G401.6 (cell line): ENCODE measurements around the gene MYL7.
"Not testable (repeated sequence)": the region's sequence is repeated elsewhere in the genome, so short reads cannot be mapped to it uniquely, and the experiment has no call there.

Experiments used
- FAIRE-seq: peaks from 2 replicates; lab custom pipeline; 2012; peaks lifted over from hg19 to GRCh38; lab: Jason Lieb, UNC

Gene MYL7

GRCh38 chr7:44141221-44141850 lies at the start of gene MYL7:
TSS of gene MYL7 (minus strand) at chr7:44141332. CDS start at chr7:44141305, 27 bp downstream.
- FAIRE-seq = no peak

- no peak for FAIRE-seq
These were observed 49.1 kb upstream of the MYL7 start for GRCh38 chr7:44189993-44190872.

GRCh38 chr7:44189286-44189992 lies 48.3 kb upstream of the MYL7 start, which contains the start of gene GCK:
TSS of gene GCK (minus strand) at chr7:44189439. CDS start at chr7:44188953, 486 bp downstream.
- no peak for FAIRE-seq

GRCh38 chr7:44188480-44189225 lies 47.5 kb upstream of the MYL7 start:
- no peak for FAIRE-seq

- no peak for FAIRE-seq
These were observed 46.7 kb upstream of the MYL7 start for GRCh38 chr7:44187636-44188416.

- no peak for FAIRE-seq
These were observed 45.6 kb upstream of the MYL7 start for GRCh38 chr7:44186736-44187135.

GRCh38 chr7:44185729-44186128 lies 44.6 kb upstream of the MYL7 start:
- no peak for FAIRE-seq

GRCh38 chr7:44184873-44185446 lies 43.8 kb upstream of the MYL7 start:
- no peak for FAIRE-seq

GRCh38 chr7:44184206-44184872 lies 43.2 kb upstream of the MYL7 start:
- FAIRE-seq = no peak

- no peak for FAIRE-seq
These were observed 42.3 kb upstream of the MYL7 start for GRCh38 chr7:44183386-44183785.

GRCh38 chr7:44182827-44183226 lies 41.7 kb upstream of the MYL7 start:
- no peak for FAIRE-seq

- no peak for FAIRE-seq
These were observed 39.5 kb upstream of the MYL7 start for GRCh38 chr7:44180631-44181030.

GRCh38 chr7:44177570-44178131 lies 36.5 kb upstream of the MYL7 start:
- no peak for FAIRE-seq

GRCh38 chr7:44176486-44176885 lies 35.4 kb upstream of the MYL7 start:
- no peak for FAIRE-seq

- no peak for FAIRE-seq
These were observed 34.6 kb upstream of the MYL7 start for GRCh38 chr7:44175730-44176129.

- not testable (repeated sequence) for FAIRE-seq
These were observed 33.5 kb upstream of the MYL7 start for GRCh38 chr7:44174694-44174948.

GRCh38 chr7:44173911-44174693 lies 33.0 kb upstream of the MYL7 start:
- no peak for FAIRE-seq

- no peak for FAIRE-seq
These were observed 31.8 kb upstream of the MYL7 start for GRCh38 chr7:44172803-44173424.

- no peak for FAIRE-seq
These were observed 31.2 kb upstream of the MYL7 start for GRCh38 chr7:44172352-44172751.
